ENCODE results near the gene MYO1E. TPM values are rescaled to one million over a fixed set of nuclear protein-coding genes. Genes with fewer than 3 reads are reported as not detected.
"Not testable (repeated sequence)": the region's sequence is repeated elsewhere in the genome, so short reads cannot be mapped to it uniquely, and the experiment has no call there.

The MYO1E gene
- total RNA-seq, 2 donors from 2014 or later, result 252 to 329 TPM

DNA sequence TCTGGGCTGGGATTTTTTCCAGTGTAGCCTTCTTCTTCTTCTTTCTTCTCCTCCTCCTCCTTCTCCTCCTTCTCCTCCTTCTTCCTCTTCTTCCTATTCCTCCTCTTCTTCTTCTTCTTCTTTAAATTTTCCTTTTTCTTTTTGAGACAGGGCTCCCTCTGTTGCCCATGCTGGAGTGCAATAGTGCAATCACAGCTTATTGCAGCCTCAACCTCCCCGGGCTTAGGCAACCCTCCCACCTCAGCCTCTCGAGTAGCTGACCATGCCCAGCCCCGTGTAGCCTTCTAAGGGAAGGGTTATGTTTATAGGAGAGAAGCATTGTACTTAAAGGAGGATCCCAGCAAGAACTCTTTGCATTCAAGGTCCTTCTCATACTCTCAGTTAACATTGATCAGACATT is 24.0 kb upstream of the MYO1E start:
- intact Hi-C loops (cut with DNase I), result no loop called here
- Histone ChIP-seq H3K4me1 (no peaks in the 10 kb centered on the region), H3K9ac (ENCODE audit: low read depth in 2 of 2, low read length in 2 of 2) (no peak overlapping the region), H3K9me3 (no peaks in the 10 kb centered on the region), H3K27me3 (no peaks in the 10 kb centered on the region), H3K4me3 (no peak overlapping the region), H3K27ac (no peak overlapping the region), H3K36me3 (no peaks in the 10 kb centered on the region)
- TF ChIP-seq, protein P1, sequence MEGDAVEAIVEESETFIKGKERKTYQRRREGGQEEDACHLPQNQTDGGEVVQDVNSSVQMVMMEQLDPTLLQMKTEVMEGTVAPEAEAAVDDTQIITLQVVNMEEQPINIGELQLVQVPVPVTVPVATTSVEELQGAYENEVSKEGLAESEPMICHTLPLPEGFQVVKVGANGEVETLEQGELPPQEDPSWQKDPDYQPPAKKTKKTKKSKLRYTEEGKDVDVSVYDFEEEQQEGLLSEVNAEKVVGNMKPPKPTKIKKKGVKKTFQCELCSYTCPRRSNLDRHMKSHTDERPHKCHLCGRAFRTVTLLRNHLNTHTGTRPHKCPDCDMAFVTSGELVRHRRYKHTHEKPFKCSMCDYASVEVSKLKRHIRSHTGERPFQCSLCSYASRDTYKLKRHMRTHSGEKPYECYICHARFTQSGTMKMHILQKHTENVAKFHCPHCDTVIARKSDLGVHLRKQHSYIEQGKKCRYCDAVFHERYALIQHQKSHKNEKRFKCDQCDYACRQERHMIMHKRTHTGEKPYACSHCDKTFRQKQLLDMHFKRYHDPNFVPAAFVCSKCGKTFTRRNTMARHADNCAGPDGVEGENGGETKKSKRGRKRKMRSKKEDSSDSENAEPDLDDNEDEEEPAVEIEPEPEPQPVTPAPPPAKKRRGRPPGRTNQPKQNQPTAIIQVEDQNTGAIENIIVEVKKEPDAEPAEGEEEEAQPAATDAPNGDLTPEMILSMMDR (IDR thresholded peaks at IDR 0.05), result no peak
- DNase-seq, result no peak

DNA sequence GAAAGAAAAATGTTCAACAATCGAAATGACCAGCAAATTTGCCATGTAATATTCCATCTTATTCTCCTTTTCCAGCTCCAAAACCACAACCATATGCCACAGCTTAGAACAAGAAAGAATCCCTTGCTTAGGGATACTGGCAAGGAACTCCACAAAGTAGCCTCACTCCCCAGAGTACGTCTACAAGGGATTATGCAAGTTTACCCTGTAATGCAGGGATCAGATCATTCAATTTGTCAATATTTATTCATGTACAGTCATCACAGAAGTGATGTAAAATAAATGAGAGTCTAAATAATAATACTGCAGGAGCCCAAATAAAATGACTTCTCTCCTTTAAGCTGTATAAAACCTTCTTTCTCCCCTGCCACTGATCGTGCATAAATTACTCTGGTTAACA is 23.5 kb upstream of the MYO1E start:
- H3K27ac ChIP-seq, result no peak overlapping the region
- H3K9ac ChIP-seq (ENCODE audit: low read depth in 2 of 2, low read length in 2 of 2), result no peak overlapping the region
- H3K4me1 ChIP-seq, result no peaks in the 10 kb centered on the region
- no peaks in the 10 kb centered on the region for H3K9me3 ChIP-seq
- H3K4me3 ChIP-seq, result no peak overlapping the region
- no peaks in the 10 kb centered on the region for H3K27me3 ChIP-seq
- H3K36me3 ChIP-seq, result no peaks in the 10 kb centered on the region
- TF ChIP-seq, protein P1 (IDR thresholded peaks at IDR 0.05), result no peak
- intact Hi-C loops (cut with DNase I), result no loop called here
- DNase-seq, result no peak

DNA sequence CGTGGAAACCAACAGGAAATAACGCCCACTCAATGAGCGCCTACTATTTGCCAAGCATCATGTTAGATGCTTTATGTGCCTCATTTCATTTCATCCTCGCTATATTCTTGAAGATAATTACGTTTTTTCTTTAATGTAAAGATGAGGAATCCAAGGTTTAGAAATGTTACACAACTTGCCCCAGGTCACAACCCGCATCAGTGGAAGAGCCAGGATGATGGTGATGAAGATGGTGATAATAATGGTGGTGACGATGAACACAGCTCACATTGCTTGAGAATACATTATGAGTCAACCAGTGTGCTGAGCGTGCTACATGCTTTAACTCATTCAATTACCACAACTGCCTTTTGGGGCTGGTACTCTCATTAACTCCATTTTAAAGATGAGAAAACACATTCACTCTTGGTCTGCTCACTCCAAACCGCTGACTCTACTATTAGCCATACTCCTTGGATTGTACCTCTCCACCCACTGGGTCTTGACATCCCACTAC is 21.5 kb upstream of the MYO1E start:
- TF ChIP-seq, protein P1 (IDR thresholded peaks at IDR 0.05), result no peak

DNA sequence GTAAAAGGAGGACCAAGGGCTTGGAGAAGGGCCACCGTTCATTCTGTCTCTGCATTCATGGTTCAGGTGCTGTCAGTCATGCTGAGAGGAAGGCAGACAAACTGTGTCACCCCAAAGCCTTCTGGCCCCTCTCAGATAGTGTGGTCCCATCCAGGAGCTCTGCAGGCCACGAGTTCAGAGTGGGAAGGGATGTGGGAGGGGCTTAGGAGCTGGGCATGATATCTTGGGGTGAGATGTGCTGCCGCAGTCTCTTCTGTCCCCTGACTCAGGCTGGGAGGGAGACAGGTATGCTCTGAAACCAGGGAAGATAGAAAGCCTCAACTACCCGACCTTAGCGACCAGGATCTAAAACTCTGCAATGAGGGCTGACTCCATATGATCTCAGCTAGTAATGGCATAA is 19.6 kb upstream of the MYO1E start:
- H3K4me1 ChIP-seq, result no peaks in the 10 kb centered on the region
- no peak overlapping the region for H3K9ac ChIP-seq (ENCODE audit: low read depth in 2 of 2, low read length in 2 of 2)
- no peaks in the 10 kb centered on the region for H3K36me3 ChIP-seq
- intact Hi-C loops (cut with DNase I), result no loop called here
- no peak for DNase-seq
- TF ChIP-seq, protein P1 (IDR thresholded peaks at IDR 0.05), result no peak
- H3K27ac ChIP-seq, result no peak overlapping the region
- no peaks in the 10 kb centered on the region for H3K27me3 ChIP-seq
- no peak overlapping the region for H3K4me3 ChIP-seq
- no peaks in the 10 kb centered on the region for H3K9me3 ChIP-seq

More for the DNA sequence above, 21.5 kb upstream of the MYO1E start:
- DNase-seq, result no peak
- H3K4me3 ChIP-seq, result no peak overlapping the region
- intact Hi-C loops (cut with DNase I), result no loop called here
- no peak overlapping the region for H3K27ac ChIP-seq
- H3K27me3 ChIP-seq, result no peaks in the 10 kb centered on the region
- no peaks in the 10 kb centered on the region for H3K4me1 ChIP-seq
- no peaks in the 10 kb centered on the region for H3K9me3 ChIP-seq
- H3K36me3 ChIP-seq, result no peaks in the 10 kb centered on the region
- no peak overlapping the region for H3K9ac ChIP-seq (ENCODE audit: low read depth in 2 of 2, low read length in 2 of 2)

DNA sequence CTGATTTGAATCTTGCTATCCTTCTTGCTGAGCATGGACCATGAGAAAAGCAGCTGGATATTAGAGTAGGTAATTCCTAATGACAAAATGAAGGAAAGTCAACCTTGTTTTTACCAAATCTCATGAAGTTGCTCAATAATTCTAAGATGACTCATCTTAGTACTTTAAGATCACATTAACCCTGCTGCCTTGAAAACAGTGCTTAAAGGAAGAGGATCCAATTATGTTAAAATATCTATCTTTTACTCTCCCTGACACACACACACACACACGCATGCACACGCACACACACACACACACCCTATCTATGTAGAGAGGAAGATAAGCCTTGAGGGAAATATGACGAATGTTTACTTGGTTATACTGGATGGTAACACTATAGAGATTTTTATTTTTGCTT is 16.0 kb upstream of the MYO1E start:
- Histone ChIP-seq H3K4me3 (no peak overlapping the region), H3K27ac (no peak overlapping the region), H3K4me1 (no peaks in the 10 kb centered on the region), H3K9me3 (no peaks in the 10 kb centered on the region), H3K27me3 (no peaks in the 10 kb centered on the region), H3K36me3 (no peaks in the 10 kb centered on the region), H3K9ac (ENCODE audit: low read depth in 2 of 2, low read length in 2 of 2) (no peak overlapping the region)
- DNase-seq, result no peak
- intact Hi-C loops (cut with DNase I), result no loop called here
- TF ChIP-seq, protein P1 (IDR thresholded peaks at IDR 0.05), result no peak

DNA sequence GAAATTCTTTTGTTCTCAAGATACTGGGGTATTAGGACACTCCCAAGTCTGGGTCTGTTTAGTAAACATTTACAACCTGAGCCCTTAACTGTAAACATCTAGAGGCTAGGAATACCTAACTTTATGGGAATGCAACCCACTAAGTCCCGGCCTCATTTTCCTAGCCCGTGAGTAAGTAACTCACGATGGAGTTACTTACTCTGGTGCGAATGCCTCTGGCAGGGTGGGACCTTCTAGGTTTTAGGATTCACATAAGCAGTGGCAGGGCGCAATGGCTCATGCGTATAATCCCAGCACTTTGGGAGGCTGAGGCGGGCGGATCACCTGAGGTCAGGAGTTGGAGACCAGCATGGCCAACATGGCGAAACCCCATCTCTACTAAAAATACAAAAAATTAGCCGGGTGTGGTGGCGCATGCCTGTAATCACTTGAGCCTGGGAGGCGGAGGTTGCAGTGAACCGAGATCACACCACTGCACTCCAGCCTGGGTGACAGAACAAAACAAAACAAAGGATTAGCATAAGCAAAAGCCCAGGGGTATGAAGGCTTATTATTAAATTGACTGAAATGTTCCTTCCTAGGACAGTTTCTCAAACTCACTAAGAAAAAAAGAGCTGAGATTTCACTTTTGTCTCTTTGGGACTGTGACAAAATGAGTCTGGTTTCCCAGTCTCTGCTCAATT is 14.7 kb upstream of the MYO1E start:
- DNase-seq; H3K36me3 ChIP-seq; H3K27ac ChIP-seq; H3K9me3 ChIP-seq; H3K27me3 ChIP-seq; intact Hi-C loops (cut with DNase I); H3K4me3 ChIP-seq; H3K4me1 ChIP-seq; H3K9ac ChIP-seq (ENCODE audit: low read depth in 2 of 2, low read length in 2 of 2): not testable (repeated sequence)
